GM19324 (cell line): ENCODE measurements around the gene SAPCD2.
"Not testable (repeated sequence)": the region's sequence is repeated elsewhere in the genome, so short reads cannot be mapped to it uniquely, and the experiment has no call there.

Experiments used
- ATAC-seq: cut with Tn5 transposase; IDR thresholded peaks from one replicate; pipeline ENCODE4 v1.9.1; 2021; ENCODE audit warnings: mild to moderate bottlenecking, moderate library complexity; ENCODE audit not compliant: unreplicated experiment, low FRiP score

SAPCD2 gene

DNA sequence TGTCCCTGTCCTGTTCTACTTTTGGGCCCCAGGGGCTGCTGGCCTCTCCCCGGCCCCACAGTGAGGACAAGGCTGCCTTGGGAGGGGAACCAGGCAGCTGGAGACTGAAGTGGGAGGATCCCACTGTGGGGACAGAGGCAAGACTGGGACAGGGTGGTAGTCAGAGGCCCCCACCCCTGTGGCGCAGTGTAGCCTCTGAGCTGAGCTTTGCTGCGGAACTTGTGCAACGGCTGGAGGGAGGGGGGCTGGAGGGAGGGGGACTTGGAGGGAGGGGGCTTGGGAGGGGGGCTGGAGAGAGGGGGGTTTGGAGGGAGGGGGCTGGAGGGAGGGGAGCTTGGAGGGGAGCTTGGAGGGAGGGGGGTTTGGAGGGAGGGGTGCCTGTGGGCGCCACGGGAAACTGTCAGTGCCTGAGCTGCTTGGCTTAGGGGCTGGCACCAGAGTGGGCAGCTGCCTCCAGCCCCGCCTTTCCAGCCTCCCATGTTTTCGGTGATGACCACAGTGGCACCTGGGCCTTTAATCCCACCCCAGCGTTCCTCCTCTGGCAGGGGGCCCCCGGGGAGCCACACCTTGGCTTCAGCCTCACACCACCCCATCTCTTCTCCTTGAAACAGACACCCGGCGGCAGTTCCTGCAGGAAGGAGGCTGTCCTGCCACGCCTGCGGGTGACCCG is 36.2 kb downstream of the SAPCD2 start:
- ATAC-seq, result no peak

- ATAC-seq, result not testable (repeated sequence)
These were observed 36.9 kb downstream of the SAPCD2 start for GRCh38 chr9:137033481-137033880.

DNA sequence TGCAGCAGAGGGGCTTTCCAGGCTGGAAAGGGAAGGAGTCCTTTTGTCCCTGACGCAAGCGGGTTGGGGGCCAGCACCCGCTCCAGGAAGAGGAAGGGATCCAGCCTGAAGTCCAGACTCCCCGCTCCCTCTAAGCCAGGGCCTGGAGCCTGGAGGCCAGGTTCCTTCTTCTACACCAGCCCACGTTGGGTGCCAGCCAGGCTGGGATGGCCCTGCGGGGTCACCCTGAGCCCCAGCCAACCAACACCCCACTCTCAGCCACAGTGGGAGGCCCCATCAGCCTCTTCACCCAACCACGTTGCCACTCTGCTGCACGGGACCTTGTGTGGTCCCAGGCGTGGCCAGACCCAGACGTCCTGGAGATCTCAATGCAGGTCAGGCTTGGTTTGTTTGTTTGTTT is 37.5 kb downstream of the SAPCD2 start:
- ATAC-seq, result no peak

DNA sequence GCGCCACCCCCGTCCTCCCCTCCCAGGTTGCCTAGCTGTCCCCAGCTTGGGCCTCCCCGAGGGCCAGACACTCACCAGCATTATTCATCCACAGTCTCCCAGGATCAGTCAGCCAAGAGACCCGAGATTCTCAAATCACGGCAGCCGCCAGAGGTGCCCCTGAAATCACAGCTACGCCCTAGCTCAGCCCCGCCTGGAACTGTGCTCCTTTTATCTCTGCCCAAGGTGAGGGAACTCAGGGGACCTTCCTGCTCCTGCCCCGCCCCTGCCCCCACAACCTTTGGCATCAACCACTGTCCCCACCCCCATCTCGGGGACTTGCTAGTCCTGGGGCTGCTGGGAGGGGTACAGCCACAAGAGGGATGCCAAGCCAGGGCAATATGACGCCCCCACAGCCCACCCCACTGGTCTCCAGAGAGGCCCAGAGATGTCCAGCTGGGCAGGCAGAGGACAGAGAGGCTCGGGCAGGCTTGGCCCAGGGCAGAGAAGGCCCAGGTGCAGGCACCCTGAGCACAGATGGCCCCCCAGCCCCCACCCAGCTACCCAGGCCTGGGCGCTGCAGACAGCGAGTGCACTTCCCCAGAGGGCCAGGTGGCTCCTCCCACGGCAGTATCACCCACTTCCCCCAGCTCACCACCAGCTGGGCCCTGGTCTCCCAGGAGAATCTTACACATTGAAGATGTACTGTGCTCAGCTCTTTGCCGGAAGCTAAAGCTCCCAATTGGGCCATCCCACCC is 38.3 kb downstream of the SAPCD2 start, which contains the start of gene FUT7:
FUT7 (minus strand) TSS at position 185 of the 737 bp plus-strand sequence; CDS start at position 88, 97 bp downstream.
- no peak for ATAC-seq

DNA sequence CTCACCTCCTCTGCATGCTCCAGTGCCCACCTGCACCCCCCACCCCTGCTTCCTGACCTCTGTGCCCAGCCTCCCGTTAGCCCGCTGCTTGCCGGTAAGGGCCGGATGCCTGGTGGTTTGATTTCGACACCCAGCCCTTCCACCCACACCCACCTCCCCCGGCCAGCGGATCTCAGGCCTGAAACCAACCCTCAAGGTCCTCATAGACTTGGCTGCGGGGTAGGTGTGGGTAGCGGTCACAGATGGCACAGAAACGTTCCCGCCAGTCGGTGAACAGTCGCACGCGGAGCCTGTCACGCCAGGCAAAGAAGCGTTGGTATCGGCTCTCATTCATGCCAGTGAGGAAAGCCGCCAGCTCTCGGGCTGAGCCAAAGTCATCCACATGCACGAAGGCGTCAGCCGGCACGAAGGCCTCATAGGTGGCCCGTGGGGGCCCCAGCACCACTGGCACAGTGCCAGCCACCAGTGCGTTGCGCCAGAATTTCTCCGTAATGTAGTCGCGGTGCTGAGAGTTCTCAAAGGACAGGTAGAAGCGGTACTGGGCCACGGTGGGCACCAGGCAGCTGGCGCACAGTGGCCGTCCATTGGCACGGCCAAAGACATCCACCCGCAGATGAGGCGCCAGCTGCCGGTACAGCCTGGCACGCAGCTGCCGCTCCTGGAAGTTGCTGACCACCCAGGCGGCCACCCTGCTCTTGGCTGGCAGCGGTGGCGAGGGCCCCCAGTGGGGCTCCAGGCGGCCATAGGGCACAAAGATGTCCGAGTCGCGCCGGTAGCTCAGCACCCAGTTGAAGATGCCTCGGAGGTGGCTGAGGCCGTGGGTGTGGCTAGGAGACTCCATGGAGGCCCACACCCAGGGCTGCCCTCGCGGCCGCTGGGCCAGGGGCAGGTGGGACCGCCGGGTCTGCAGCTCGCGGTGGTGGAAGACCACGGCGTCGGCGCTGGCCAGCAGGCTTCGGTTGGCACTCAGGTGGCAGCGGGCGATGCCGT is 39.5 kb downstream of the SAPCD2 start:
- no peak for ATAC-seq

DNA sequence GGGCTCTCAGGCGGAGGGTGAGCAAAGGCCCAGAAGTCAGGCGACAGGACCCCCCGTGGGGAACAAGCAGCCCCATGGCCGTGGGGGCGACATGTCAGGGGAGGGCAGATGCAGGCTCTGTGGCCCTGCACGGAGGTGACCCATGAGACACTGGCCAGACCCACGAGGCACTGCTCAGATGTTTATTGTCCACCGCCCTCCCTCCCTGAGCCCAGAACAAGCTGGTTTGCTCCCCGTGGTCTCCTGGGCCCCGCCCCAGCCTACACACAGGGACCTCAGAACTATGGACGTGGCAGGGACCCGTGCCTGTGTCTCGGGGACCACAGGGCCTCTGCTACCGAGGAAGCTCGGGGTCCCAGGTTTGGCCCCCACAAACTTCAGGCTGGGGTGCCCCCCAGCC is 40.4 kb downstream of the SAPCD2 start:
- no peak for ATAC-seq

DNA sequence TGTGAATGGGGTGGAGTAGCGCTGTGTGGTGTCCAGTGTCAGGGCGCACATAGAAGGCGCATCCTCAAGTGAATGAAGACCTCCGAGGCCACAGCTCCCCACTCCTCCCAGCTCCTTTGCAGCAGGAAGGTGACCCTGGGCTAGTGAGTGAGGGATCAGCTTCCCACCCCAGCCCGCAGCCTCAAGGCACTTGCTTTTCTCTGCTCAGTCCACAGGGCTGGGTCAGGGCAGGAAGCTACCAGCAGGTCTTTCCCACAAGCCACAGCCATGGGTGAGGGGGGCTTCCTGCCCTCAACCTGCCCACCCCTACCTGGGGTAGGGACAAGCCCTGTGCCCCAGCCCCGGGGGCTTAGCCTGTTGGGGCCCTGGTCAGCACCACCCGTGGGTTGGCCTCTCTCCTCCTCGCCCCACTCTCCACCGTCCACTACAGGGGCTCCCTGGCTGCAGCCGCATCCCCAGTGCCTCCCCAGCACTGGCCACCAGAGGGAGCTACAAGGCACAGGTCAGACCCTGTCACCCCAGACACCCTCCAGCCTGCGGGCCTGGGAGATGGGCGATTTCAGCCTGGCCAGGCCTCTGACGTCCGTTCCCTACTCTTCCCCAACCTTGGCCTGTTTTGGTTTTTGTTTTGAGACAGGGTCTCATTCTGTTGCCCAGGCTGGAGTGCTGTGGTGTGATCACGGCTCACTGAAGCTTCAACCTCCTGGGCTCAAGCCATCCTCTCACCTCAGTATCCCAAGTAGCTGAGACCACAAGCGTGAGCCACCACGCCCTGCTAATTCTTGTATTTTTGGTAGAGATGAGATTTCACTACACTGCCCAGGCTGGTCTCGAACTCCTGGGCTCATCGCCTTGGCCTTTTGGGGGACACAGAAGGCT is 41.1 kb downstream of the SAPCD2 start:
- ATAC-seq, result no peak

GRCh38 chr9:137028263-137029057 is 41.9 kb downstream of the SAPCD2 start:
- peak; percentile 47 for ATAC-seq

- ATAC-seq, result peak; percentile 2
These were observed 42.7 kb downstream of the SAPCD2 start, which contains the start of gene ABCA2 for GRCh38 chr9:137027369-137028262. Gene ABCA2 (minus strand): TSS chr9:137028237. CDS start chr9:137028140, 97 bp downstream.

- ATAC-seq, result no peak
These were observed 43.5 kb downstream of the SAPCD2 start for GRCh38 chr9:137026828-137027227.

GRCh38 chr9:137026384-137026783 is 44.0 kb downstream of the SAPCD2 start:
- no peak for ATAC-seq

GRCh38 chr9:137025517-137025966 is 44.8 kb downstream of the SAPCD2 start:
- no peak for ATAC-seq

- no peak for ATAC-seq
These were observed 46.8 kb downstream of the SAPCD2 start for GRCh38 chr9:137023583-137023991.

DNA sequence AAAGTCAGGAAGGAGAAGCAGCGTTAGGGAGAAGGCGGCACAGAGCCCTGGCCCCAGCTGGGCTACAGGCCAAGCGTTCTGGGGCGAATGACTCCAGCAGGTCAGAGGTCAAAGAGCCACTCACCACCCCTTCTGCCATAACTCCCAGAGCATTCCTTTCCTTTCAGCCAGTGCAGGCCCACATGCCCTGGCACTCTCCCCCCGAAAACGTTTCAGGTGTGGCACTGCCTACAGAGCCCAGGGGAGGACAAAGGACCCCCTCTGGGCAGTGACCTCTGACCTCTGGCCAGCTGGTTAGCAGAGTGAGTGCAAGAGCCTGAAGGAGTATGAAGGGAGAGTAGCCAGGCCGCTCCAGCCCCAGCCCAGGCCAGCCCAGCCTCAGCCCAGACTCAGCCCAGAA is 47.2 kb downstream of the SAPCD2 start:
- ATAC-seq, result no peak

DNA sequence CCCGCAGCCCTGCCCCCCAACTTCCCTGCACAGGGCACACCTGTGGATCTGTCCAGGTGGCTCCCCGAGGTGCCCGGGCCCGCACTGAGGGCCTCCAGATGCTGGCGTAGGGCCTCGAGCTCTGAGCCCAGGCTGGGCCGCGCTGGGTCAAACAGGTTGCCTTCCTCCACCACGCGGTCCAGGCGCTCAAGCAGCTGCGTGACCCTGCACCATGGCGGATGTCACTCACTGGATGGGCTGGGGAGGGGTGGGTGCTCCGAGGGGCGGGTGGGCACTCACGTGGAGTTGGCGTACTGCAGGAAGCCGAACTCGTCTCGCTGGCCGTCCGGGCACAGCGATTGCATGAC is 47.7 kb downstream of the SAPCD2 start:
- ATAC-seq, result no peak

DNA sequence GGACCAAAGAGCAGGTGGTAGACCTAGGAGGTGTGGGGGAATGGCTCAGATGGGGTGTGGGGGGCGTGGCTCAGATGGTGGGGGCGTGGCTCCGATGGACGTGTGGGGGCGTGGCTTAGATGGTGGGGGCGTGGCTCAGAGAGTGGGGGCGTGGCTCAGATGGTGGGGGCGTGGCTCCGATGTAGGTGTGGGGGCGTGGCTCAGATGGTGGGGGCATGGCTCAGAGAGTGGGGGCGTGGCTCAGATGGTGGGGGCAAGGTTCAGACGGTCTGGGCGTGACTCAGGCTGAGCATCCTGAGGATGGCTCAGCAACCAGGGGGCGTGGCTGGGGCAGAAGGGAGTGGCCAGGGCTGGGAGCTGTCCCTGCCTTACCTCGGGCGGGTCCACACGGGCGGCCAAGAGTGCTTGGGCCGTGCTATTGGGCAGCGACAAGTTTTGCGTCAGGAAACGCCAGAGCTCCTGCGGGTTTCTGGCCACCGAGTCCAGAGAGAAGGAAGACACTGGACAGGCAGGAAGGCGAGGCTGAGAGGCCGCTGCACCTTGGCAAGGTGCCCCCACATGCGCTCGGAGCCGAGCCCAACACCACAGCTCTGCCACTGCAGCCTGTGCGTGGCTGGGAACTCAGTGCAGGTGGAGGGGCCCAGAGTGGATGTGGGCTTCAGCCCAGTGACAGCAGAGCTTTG is 48.2 kb downstream of the SAPCD2 start:
- no peak for ATAC-seq

DNA sequence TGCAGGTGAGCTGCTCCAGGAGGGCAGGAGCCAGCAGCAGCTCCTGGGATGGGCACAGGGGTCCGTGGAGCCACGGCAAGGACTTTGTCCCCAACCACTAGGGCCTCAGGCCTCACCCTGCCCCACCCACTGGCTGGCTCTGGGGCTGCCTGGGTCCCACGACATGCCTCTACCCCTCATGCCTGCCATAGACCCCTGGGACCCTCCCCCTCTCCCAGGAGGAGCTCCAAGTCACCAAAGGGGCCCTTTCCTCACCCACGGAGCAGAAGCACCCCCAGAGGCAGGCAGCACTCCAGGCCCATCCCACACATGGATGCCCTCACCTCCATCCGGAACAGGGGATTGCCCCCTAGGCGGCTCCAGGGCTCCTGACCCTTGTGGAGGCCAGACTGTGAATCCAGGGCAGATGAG is 48.8 kb downstream of the SAPCD2 start:
- ATAC-seq, result no peak
